HG02840 (cell line): ENCODE measurements around the gene GALNT2.

Experiments
- ATAC-seq: cut with Tn5 transposase; IDR thresholded peaks from one replicate; pipeline ENCODE4 v1.9.1; 2021; ENCODE audit warnings: mild to moderate bottlenecking, moderate library complexity, moderate number of reproducible peaks; ENCODE audit not compliant: unreplicated experiment, low FRiP score

The GALNT2 gene

DNA sequence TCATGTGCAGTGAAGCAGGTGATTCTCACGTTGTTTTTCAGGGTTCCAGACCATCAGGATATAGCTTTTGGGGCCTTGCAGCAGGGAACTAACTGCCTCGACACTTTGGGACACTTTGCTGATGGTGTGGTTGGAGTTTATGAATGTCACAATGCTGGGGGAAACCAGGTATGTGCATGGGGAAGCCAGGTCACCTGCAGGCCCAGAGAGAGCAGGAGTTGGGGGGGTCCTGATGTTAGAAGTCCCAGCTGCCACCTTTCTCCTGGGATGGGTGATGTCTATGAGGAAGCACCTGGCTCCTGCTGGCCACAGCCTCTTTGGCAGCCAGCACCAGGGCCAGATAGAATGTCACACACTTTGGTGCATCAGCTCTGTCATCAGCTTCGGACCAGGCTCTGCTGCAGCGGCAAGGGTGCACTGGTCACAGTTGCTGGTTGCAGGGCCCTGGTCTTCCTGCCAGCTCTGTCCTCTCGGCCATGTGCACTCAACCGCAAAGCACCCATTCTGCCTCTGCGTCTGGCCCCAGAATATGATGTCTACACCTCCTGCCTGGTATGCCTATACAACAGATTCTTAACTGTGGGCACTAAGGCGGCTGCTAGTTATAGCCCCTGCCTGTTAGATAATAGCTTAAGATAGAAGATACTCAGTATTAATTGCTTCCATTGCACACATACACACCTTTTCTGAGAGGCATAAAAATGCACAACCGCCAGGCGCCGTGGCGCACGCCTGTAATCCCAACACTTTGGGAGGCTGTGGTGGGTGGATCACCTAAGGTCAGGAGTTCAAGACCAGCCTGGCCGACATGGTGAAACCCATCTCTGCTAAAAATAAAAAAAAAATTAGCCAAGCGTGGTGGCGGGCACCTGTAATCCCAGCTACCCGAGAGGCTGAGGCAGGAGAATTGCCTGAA lies 198.4 kb downstream of the GALNT2 start:
- ATAC-seq: no peak

DNA sequence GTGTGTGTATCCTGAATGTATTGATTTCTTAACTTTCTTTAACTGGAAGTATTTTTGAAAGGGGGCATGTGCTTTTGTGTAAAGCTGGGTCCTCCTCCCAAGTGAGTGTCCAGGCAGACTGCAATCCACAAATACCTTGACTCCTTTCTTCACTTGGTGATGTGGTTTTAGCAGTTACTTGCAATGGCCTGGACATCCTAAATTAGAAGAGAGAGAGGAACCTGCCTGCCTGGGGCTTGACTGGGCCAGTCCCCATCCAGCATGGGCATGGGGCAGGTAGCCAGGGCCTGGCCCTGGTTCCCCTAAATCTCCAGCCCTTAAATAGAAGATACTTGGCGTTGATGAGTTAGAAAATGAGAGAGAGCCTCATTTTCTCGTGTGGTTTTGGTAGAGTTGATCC lies 199.4 kb downstream of the GALNT2 start:
- no peak for ATAC-seq

DNA sequence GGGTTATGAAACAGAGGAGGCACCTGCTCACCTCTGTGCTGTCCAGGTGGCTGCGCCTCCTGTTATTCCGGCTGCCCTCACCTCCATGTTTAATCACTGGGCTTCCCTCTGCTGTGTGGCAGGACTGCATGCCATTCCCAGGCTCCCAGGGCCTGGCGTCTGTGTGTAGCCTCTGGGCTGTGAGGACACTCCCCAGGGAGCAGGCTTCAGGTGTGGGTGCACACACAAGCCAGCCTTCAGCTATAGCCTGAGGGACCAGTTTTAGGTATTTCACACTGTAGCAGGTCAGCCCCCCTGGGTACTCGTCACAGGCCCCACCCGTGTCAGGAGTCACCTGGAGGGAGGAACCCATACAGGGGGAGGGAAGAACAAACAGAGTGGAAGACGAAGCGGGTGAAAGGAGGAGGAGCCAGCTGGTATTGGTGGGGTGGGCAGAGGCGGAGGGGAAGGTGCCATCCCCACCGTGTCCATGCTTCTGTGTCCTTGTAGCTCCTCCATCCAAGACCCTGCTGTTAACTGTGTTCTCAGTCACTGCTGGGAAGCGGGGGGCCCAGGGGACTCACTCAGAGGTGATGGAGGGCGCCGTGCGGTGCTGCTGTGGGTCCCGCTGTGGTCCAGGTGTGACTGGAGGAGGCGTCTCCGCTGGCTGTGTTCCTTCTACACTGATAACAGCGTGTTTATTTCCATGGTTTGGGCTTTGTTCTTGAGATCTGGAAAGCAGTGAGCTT lies 200.5 kb downstream of the GALNT2 start:
- ATAC-seq: no peak

DNA sequence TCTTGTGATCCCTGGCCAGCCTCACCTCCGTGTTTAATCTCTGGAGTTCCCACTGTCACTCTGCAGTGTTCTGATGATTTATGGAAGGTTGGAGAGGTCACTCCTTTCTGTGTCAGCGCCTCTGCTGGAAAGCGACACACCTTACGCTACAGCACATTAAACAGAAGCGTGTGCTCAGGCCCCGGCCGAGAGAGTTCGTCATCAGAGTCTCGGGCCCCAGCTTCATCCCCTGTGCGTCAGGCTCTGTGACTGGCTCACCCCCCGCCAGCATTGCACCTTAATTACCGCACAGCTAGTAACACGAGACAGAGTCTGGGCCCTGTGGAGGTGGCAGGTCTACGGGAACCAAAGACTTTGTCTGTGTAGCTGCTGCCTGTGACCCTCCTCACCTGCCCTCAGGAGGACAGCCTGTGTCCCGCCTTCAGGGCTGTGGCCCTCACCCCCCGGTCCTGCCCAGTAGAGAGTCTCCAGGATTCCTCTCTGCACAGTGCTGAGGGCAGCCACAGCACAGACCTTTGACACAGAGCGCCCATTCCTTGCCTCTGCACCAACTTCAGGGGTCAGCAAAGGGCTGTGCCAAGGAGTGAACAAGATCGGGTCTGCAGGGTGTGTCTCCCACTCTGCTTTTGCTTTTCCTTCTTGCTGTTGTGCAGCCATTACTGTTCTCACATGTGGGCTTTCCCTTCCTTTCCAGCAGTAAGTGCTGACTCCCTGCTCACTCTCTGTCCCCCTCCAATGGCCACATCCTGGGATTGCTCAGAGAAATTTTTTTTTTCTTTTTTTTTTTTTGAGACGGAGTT lies 201.5 kb downstream of the GALNT2 start:
- no peak for ATAC-seq

DNA sequence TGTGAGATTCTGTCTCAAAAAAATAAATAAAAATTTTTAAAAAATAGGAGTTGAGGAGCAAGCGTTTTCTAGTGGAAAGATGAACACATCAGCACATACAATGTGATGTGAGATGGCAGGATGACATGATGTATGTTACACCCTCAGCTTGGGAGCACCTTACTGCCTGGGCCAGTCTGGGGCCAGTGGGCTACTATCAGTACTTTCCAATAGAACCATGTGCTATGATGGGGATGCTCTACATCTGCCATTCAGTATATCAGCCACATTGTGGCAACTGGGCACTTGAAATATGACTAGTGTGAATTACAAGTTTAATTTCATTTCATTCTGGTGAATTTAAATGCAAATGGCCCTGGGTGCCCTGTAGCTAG lies 203.1 kb downstream of the GALNT2 start:
- no peak for ATAC-seq

DNA sequence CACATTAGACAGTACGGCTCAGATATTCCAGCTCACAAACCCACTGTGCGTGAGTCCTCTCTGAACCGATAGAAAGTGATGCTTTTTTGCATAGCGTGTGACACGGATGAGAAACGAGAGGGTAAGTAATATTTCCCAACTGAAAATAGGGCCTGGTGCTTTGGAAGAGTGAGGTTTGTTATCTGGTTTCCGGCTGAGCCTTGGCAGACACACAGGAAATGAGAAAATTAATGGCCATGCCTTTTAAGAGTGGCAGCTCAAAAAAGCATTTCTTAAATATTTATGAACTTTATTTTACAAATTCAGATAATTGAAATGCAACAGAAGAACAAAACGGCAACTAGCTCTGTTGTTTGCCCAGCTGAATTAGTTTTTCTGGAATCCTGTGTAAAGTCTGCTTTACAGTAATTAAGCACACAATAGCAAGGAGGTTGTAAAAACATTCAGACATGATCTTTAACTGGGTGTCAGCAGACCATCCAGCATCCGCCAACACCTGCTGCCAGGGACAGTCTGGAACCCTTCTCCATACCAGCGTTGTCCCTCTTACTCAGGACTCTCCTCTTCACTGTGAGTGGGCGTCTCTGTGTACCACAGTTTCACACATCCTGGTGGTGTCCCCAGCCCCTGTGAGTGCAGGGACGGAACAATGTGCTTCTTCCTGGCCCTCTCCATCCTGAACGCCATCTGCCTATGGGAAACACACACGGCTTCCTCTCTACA lies 203.7 kb downstream of the GALNT2 start:
- ATAC-seq: no peak

DNA sequence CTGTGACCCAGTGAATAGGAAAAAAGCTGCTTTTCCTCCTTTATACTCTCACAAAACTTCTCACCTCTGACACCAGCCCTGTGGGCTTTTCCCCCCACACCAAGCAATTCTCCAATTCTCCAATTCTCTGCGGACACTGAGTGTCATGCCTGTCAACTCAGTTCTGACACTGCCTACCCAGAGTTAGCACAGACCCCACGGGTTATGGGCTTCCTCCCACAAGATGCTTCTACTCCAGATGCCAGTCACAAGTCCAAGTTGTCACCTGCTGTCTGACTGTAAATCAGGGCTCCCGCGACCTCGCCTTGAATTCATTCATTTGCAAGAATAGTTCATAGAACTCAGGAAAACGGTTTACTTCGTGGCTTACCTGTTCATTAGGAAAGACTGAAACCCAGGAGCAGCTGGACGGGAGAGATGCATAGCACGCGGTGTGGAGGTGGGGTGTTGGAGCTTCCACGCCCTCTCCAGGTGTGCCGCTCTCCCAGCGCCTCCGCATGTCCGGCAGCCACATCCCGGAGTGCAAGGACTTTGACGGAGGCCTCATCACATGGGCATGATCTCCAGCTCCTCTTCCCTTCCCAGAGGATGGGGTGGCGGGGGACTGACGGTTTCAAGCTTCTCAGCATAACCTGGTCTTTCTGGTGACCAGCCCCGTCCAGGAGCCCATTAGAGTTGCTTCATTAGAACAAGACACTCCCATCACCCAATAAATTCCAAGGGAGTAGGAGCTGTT lies 204.4 kb downstream of the GALNT2 start:
- no peak for ATAC-seq

DNA sequence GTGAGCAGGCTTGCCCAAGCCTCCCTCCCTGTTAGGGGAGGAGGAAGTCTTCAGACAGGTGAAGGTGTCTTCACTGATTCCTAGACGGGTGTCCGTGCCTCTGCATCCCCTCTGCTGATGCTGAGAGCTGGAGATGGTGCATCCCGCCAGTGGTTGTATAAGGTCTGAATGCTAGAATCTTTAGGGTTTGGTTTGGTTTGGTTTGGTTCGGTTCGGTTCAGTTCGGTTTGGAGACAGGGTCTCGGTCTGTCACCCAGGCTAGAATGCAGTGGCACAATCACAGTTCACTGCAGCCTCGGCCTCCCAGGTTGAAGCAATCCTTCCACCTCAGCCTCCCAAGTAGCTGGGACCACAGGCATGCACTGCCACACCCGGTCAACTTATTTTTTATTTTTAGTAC lies 205.5 kb downstream of the GALNT2 start:
- no peak for ATAC-seq

DNA sequence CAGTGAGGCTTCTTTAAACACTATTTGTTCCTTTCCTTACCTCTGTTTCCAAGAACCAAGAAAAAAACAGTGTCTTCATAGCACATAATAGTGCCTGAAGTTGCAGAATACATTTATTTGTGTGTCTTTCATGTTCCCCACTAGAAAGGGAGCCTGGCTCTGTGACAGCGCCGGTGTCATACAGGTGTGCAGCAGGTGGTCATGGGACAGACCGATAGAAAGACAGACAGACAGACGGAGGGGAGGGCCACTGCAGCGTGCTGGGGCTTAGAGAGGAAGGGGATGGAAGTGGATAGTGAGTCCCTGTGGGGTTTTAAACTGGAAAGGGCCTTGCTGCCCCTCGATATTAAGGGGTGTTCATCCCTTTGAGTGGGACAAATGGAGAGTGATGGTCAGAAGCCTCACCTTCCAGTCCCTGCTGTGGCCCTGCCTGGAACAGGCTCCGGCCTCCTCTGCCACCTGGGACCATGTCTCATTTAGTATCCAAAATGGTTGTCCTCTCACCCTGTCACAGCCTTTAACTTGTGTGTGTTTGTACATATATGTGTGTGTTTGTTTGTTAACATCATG lies 206.2 kb downstream of the GALNT2 start:
- ATAC-seq: no peak

DNA sequence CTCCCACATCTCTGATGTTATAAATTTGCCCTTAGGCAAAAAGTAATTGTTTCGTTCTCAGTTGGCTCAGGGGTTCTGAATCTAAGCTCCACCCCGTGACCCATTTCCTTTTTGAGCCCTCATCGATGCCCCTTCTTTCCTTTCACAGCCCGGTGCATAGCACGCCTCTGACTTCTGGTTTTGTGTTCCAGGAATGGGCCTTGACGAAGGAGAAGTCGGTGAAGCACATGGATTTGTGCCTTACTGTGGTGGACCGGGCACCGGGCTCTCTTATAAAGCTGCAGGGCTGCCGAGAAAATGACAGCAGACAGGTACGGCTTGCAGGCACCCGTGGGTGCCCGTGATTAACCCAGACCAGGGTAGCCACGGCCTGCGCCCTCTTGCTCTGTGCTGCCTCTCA lies 207.2 kb downstream of the GALNT2 start:
- no peak for ATAC-seq

DNA sequence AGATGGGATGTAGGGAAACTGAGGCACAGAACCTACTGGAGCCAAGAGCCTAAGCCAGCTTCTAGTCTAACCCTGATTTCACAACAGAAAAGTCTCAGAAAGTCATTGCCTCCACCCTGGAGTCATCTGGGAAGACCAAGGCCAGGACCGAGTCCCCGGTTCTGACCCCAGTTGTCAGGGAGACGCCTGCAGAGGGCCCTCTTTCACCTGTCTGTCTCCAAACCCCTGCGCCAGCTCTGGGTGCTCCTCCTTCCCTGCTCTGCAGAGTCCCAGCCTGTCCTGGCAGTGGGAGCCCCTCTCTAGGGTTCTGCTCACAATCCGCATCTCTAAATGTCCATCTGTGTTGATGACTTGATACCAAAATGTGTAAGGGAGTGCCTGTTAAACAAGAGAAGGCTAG lies 209.4 kb downstream of the GALNT2 start:
- ATAC-seq: no peak

DNA sequence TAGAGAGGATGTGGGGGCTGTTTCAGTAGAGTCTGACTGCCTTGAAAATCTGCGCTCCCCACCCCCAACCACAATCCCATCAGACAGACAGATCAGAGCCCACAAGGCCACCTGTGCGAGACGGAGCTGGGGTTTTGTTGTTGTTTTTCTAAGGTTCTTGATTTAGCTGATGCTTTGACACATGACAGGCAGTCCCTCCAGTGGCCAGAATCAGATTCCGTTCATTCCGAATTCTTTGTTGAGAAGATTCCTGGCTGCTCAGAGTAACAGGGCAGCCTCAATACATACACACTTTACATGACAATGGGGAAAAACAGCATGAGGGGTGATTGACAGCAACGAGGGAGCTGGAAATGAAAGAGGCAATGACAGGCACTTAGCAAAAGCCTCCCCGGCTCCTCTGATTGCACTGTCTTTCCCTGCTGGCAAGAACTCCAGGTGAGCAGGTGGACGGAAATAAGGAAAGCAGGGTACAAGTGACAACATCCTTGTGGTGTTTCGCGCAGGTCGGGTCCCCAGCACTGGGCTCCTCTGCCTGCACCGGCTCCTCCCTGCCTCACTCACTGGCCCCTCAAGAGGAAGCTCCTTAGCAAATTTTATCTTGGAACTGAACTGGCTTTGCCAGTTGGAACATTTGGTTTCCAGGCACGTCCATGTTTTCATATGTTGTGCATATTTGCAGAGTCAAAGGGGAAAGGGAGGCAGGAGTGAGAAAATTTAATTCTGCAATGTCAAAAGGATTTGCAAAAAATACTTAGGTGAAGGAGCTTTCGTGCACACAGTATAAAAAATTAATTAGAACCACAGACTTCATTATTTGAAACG lies 210.4 kb downstream of the GALNT2 start:
- no peak for ATAC-seq

DNA sequence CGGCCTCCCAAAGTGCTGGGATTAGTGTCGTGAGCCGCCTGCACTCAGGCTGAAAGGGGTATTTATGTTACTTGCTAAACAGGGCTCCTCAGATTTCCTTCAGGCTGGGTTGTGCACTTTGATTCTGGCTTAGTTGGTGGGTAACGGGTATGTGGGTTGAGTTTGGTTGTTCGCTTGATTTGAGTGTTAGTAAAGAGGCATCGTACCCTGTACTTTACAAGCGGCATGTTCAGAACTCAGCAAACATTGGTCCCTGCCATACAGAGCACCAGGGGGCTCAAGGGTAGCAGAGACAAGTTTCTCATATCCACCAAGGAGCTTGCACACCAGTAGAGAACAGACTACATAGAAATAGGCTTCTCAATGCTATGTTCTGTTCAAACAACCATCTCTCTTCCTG lies 211.3 kb downstream of the GALNT2 start:
- ATAC-seq: no peak

DNA sequence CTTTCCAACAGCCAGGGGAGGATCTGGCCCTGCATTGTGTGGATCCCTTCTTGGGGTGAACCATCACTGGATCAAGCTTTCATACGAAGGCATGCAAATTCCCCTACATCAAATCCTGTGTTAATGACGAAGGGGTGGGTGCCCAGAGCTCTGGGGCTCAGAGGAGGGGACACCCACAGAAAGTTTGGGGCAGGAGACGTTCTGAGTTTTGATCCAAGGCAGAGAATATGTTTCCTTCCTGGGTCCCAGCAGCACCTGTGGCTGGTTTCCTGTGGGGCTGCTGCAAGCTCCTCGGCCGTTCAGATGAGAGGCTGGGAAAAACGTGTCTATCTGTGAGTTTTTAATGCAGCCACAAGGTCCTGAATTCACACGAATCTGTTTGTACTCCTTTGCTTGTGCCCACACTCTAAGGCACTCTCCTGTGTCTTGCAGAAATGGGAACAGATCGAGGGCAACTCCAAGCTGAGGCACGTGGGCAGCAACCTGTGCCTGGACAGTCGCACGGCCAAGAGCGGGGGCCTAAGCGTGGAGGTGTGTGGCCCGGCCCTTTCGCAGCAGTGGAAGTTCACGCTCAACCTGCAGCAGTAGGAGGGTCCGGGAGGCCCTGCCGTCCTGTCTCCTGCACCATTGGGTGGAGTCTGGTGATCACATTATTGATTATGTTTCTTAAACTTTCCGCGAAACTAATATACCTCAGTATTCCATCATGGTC lies 212.0 kb downstream of the GALNT2 start:
- ATAC-seq: no peak

DNA sequence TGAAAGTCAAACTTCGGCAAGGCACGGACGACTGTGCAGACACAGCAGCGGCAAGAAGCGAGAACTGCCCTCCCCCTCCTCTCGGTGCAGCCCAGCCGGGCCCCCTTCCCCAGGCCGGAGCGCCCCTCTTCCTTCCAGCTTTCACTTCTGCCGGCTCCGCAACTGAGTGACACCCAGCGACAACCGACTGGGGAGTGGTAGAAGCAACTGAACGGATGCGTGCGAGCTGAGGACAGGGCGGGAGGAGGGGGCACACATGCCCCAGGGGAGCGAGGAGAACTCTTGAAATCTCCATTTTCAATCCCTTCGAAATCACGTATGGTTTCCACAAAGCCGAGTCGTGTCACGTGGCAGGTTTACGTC lies 212.5 kb downstream of the GALNT2 start:
- ATAC-seq: no peak

DNA sequence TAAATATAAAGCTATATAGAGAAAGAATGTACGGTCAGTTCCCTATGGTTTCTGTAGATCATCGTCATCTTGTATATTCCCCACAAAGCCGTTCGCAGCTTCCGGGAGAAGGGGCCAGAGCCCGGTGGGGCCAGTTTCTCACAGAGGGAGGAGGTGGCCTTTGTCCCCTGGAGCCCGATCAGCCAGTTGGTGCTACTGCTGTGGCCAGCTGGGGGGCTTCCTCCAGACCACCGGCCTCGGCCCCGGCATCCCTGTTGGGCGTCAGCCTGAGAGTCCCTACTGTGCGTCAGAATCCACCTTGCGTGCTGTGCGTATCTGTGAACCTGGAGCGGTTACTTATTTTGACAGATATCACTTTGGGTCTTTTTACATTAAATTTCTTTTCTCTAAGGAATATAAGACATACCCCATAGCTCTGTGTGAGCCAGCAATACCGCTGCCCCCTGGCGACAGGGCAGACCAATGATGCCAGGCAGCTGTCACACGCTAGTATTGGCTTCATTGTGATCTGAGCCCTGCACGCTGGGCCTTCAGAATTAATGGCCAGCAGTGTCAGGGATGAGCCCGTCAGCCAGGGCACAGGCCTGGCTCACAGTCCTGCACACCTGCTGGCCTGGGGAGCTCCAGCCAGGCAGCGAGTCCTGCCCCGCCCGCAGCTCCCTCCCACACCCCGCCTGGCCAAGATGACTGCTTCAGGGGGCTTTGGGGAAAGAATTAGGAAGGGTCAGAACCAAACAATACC lies 213.2 kb downstream of the GALNT2 start:
- no peak for ATAC-seq

DNA sequence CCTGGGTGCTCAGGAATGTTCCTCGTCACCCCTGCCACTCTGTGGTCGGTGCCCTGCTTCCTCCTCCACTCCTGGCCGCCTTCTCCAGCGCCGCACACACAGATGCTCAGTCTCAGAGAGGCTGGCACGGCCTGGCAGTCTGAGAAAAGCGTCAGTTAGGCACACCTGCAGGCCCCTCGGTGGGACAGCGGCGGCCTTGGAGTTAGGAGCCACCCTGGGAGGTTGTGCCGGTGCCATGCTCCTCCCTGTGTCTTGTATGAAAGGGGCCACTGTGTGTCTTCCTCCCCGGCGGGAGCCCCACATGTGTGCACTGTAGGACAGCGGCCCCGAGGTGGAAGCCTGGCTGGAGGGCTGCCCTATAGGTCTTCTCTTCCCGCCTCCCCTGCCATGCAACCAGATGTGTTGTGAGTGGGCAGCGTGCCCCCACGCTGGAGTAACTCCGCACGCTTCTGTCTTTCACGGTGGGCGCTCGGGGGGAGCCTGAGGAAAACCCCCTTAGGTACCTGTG lies 213.9 kb downstream of the GALNT2 start:
- ATAC-seq: no peak
